Measurements from ENCODE around the gene HPSE. TPM values are rescaled to one million over a fixed set of nuclear protein-coding genes. Genes with fewer than 3 reads are reported as not detected.

Gene HPSE
- total and polyA plus RNA-seq, 2 of the 13 experiments (the other 11 are each of a cell fraction or from before 2014, with no cell fraction given), result not detected

- DNase-seq (ENCODE audit: low spot score) (peak; percentile 66), ATAC-seq (peak; percentile 92), FAIRE-seq (peak; percentile 4)
- H3K27me3 ChIP-seq (ENCODE audit: control insufficient read depth in 1 of 2, insufficient read depth in 2 of 2, low read length in 2 of 2), result 0 out of 5 replicates have a peak, but pooled peaks cover 0 to 3% of the 10 kb centered on the region in 2 experiments
- H4K20me1 ChIP-seq (ENCODE audit: insufficient read depth, low read length), result no peaks in the 10 kb centered on the region
- no TSS peak for BruUV-seq (replicated peaks)
- no peak overlapping the region; a peak in 1 of 6 replicates for H3K4me3 ChIP-seq (replicated peaks in 1 of 3; ENCODE audit: insufficient read depth in 1 of 3, low read depth in 2 of 3, low read length in 3 of 3)
- WGBS (ENCODE audit: low lambda C conversion rate), result 0% methylated on average over 3 of the region's 3 CpGs
- in situ Hi-C loops (cut with HindIII; ENCODE audit: extremely low pct_ligation_motif_present, low pct_unique_long_range_greater_than_20kb), result no loop called here
- no peaks in the 10 kb centered on the region for H3K79me2 ChIP-seq (ENCODE audit: insufficient read depth, low read length)
- POLR2A ChIA-PET, result no interaction called here
- CTCF ChIA-PET (ENCODE audit: low intra/inter-chr PET ratio, low total read pairs), result no interaction called here
- H3K4me1 ChIP-seq (ENCODE audit: insufficient read depth, low read length), result peaks cover 19% of the 10 kb centered on the region
- intact Hi-C loops (cut with micrococcal nuclease; ENCODE audit: unreplicated experiment), result no loop called here
- no peaks in the 10 kb centered on the region for H3K9me3 ChIP-seq (ENCODE audit: low read length)
- no peak overlapping the region for H3K27ac ChIP-seq (ENCODE audit: extremely low read length, insufficient read depth, low read length)
- no peaks in the 10 kb centered on the region for H3K36me3 ChIP-seq (replicated peaks in 1 of 2; ENCODE audit: control insufficient read depth in 1 of 2, insufficient read depth in 2 of 2, low read length in 2 of 2)
- no peak overlapping the region for H2AFZ ChIP-seq (ENCODE audit: low read length)
- peak overlapping the region; percentile 63 for H3K4me2 ChIP-seq (ENCODE audit: low read depth, low read length)
- H3K9ac ChIP-seq (ENCODE audit: insufficient read depth, low read depth, low read length), result no peak overlapping the region
- TF ChIP-seq ATF3 (CRISPR knock-in tag; IDR thresholded peaks at IDR 0.05) (no peak), TBX3 (IDR thresholded peaks at IDR 0.05; ENCODE audit: borderline replicate concordance) (peak; percentile 89), ZMYM4 (CRISPR knock-in tag; IDR thresholded peaks at IDR 0.05) (peak; percentile 42; the same call in 1 of the 2 replicates), KLF9 (CRISPR knock-in tag; IDR thresholded peaks at IDR 0.05; ENCODE audit: low read depth) (no peak), FOSL2 (CRISPR knock-in tag; IDR thresholded peaks at IDR 0.05) (0 out of 2 replicates have a peak, but pooled peaks have one; percentile 35), ZNF142 (CRISPR knock-in tag; IDR thresholded peaks at IDR 0.05) (no peak), ETV5 (CRISPR knock-in tag; IDR thresholded peaks at IDR 0.05; ENCODE audit: borderline replicate concordance) (no peak), MIER3 (CRISPR knock-in tag; IDR thresholded peaks at IDR 0.05; ENCODE audit: borderline replicate concordance) (no peak), MZF1 (CRISPR knock-in tag; IDR thresholded peaks at IDR 0.05; ENCODE audit: borderline replicate concordance) (no peak), ATF7-NPFF (CRISPR knock-in tag; IDR thresholded peaks at IDR 0.05; ENCODE audit: low read depth) (no peak), KAT7 (CRISPR knock-in tag; IDR thresholded peaks at IDR 0.05; ENCODE audit: borderline replicate concordance) (no peak), SATB2 (CRISPR knock-in tag; IDR thresholded peaks at IDR 0.05) (no peak), AHR (CRISPR knock-in tag; IDR thresholded peaks at IDR 0.05) (no peak), DBP (CRISPR knock-in tag; IDR thresholded peaks at IDR 0.05; ENCODE audit: not compliant biosample characterization) (no peak), RFX1 (IDR thresholded peaks at IDR 0.05) (no peak), JDP2 (CRISPR knock-in tag; IDR thresholded peaks at IDR 0.05; ENCODE audit: borderline replicate concordance) (no peak), ZNF572 (CRISPR knock-in tag; IDR thresholded peaks at IDR 0.05) (no peak), RNF2 (conservative IDR thresholded peaks at IDR 0.05; ENCODE audit: low read depth) (no peak), KDM6A (CRISPR knock-in tag; IDR thresholded peaks at IDR 0.05; ENCODE audit: low read depth) (peak; percentile 54; the same call in 1 of the 2 replicates), ZNF589 (CRISPR knock-in tag; conservative IDR thresholded peaks at IDR 0.05) (no peak)
- TF ChIP-seq, protein P1, sequence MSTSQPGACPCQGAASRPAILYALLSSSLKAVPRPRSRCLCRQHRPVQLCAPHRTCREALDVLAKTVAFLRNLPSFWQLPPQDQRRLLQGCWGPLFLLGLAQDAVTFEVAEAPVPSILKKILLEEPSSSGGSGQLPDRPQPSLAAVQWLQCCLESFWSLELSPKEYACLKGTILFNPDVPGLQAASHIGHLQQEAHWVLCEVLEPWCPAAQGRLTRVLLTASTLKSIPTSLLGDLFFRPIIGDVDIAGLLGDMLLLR (CRISPR knock-in tag; IDR thresholded peaks at IDR 0.05), result no peak
Observed at GRCh38 chr4:83323136-83323535, 11.5 kb downstream of the HPSE start.

Measured in HepG2 (cell line).